Neural crest cell (in vitro differentiated cells): ENCODE data around the gene B4GAT1. TPM values are rescaled to one million over a fixed set of nuclear protein-coding genes. Genes with fewer than 3 reads are reported as not detected.

Experiments
- DNase-seq: peaks from one replicate; pipeline ENCODE4 v3.0.0; 2021; ENCODE audit warnings: low read depth, mixed read lengths, low spot score
- H3K27ac Mint-ChIP-seq: one replicate; pipeline ENCODE4 v1.8.0; 2021; ENCODE audit warnings: mild to moderate bottlenecking, mixed read lengths; ENCODE audit not compliant: unreplicated experiment
- H3K27me3 Mint-ChIP-seq: 2 replicates; pipeline ENCODE4 v1.8.0; 2021; ENCODE audit warnings: low read depth, mild to moderate bottlenecking, mixed read lengths
- H3K36me3 Mint-ChIP-seq: 2 replicates; pipeline ENCODE4 v1.8.0; 2021; ENCODE audit warnings: low read depth, mild to moderate bottlenecking, mixed read lengths
- H3K4me1 Mint-ChIP-seq: 2 replicates; pipeline ENCODE4 v1.8.0; 2021; ENCODE audit warnings: mixed read lengths
- H3K4me3 Mint-ChIP-seq: one replicate; pipeline ENCODE4 v1.8.0; 2021; ENCODE audit warnings: mild to moderate bottlenecking, mixed read lengths
- H3K9me3 Mint-ChIP-seq: 2 replicates; pipeline ENCODE4 v1.8.0; 2021; ENCODE audit warnings: mixed read lengths
- total RNA-seq: library from RNA; stranded (reverse); gene quantifications from 2 replicates; pipeline ENCODE4 v1.2.1, GENCODE V29; 2021
- TF ChIP-seq, protein P1 (sequence below): fragments of 200-600 bp; sonication (generic); conservative IDR thresholded peaks from 2 replicates; pipeline ENCODE4 v1.5.0; 2021; ENCODE audit warnings: antibody characterized with exemption, mild to moderate bottlenecking

B4GAT1 gene
- total RNA-seq, 1 donor from 2014 or later = 43.8 TPM

DNA sequence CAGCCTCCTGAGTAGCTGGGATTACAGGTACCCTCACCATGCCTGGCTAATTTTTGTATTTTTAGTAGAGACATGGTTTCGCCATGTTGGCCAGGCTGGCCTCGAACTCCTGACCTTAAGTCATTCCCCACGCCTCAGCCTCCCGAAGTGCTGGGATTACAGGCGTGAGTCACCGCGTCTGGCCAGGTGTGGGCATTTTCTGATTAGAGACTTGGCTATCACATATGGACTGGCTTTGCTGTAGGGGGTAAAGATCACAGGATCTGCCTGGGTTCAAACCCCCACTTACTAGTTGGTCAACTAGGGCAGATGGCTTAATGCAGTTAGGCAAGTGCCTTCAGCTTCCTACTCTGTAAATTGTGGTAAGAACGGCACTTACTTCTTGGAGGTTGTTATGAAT, 37.1 kb downstream of the B4GAT1 start:
- Mint-ChIP-seq H3K27me3 (peaks cover 5% of the 10 kb centered on the region), H3K4me1 (peaks cover 16% of the 10 kb centered on the region), H3K36me3 (no peaks in the 10 kb centered on the region), H3K9me3 (no peaks in the 10 kb centered on the region), H3K4me3 (no peak overlapping the region), H3K27ac (no peak overlapping the region)
- DNase-seq = no peak
- TF ChIP-seq, protein P1, sequence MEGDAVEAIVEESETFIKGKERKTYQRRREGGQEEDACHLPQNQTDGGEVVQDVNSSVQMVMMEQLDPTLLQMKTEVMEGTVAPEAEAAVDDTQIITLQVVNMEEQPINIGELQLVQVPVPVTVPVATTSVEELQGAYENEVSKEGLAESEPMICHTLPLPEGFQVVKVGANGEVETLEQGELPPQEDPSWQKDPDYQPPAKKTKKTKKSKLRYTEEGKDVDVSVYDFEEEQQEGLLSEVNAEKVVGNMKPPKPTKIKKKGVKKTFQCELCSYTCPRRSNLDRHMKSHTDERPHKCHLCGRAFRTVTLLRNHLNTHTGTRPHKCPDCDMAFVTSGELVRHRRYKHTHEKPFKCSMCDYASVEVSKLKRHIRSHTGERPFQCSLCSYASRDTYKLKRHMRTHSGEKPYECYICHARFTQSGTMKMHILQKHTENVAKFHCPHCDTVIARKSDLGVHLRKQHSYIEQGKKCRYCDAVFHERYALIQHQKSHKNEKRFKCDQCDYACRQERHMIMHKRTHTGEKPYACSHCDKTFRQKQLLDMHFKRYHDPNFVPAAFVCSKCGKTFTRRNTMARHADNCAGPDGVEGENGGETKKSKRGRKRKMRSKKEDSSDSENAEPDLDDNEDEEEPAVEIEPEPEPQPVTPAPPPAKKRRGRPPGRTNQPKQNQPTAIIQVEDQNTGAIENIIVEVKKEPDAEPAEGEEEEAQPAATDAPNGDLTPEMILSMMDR = no peak

DNA sequence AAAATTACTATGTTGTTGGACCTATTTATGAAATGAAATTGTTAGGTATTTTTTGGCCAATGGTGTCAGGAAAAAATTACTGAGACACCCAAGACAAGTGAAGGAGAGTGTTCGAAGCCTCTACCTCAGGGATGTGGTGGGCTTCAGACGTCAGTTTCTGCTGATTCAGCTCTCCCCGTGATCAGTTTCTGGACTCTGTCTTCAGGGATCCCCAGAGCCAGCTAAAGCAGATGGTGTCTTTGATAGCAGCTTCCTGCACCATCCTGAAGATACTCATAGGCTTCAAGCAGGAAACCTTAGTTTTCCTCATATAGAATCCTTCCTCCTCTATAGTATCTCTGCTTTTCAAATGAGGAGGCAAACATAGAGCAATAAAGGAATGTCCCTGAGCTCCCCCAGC, 38.0 kb downstream of the B4GAT1 start:
- Mint-ChIP-seq H3K4me3 (peak overlapping the region; percentile 51), H3K36me3 (no peaks in the 10 kb centered on the region), H3K4me1 (peaks cover 13% of the 10 kb centered on the region), H3K27ac (no peak overlapping the region), H3K27me3 (peaks cover 5% of the 10 kb centered on the region), H3K9me3 (no peaks in the 10 kb centered on the region)
- no peak for DNase-seq
- TF ChIP-seq, protein P1 = no peak

DNA sequence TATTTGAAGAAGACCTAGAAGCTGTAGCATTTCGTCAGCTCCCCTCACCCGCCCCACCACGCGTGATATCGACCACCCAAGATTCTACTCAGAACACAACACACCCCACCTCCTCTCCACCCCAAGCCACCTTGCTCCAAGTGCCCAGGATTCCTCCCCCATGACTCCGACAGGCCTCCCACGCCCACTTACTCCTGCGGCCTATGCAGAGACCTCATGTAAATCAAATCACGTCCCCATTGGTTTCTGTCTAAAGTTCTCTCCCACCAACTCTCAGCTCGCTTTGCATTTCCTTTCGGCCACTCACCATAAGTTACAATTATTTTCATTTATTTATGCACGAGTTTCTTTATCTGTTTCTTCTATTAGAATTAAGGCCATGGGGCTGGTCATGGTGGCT, 44.8 kb downstream of the B4GAT1 start:
- Mint-ChIP-seq H3K4me1 (no peaks in the 10 kb centered on the region), H3K27ac (no peak overlapping the region), H3K4me3 (no peak overlapping the region), H3K27me3 (peaks cover 10% of the 10 kb centered on the region), H3K36me3 (no peaks in the 10 kb centered on the region), H3K9me3 (no peaks in the 10 kb centered on the region)
- TF ChIP-seq, protein P1 = no peak
- no peak for DNase-seq

DNA sequence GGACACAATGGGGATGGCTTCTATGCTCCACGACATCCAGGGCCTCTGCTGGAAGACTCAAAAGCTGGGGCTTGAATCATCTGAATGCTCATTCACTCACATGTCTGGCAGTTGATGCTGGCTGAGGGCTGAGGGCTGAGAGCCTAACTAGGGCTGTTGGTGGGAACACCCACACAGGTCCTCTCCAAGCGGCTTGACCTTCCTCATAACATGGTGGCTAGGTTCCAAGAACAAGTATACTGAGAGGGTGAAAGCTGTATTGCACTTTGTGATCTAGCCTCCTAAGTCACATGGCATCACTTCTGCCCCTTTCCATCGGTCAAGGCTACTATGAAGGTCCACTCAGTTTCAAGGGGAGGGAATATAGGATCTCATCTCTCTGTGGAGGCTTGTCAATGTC, 48.2 kb downstream of the B4GAT1 start:
- H3K4me3 Mint-ChIP-seq = no peak overlapping the region
- peaks cover 22% of the 10 kb centered on the region for H3K27me3 Mint-ChIP-seq
- H3K4me1 Mint-ChIP-seq = no peaks in the 10 kb centered on the region
- H3K27ac Mint-ChIP-seq = no peak overlapping the region
- H3K36me3 Mint-ChIP-seq = no peaks in the 10 kb centered on the region
- TF ChIP-seq, protein P1 = no peak
- H3K9me3 Mint-ChIP-seq = no peaks in the 10 kb centered on the region
- DNase-seq = no peak

DNA sequence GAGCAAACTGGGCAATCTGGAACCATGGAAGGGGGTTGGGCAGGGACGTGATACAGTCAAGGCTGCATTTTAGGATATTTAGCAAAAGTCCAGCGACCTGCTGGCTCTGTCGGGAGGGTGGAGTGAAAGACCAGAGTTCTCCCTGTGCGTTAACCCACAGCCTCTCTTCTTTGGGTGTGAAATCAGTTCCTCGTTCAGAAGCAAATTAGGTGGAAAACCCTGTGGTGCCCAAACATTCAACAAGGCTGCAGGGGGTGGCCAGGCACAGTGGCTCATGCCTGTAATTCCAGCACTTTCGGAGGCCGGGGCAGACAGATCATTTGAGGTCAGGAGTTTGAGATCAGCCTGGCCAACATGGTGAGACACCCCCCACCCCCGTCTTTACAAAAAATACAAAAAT, 49.8 kb downstream of the B4GAT1 start:
- Mint-ChIP-seq H3K9me3 (no peaks in the 10 kb centered on the region), H3K27ac (no peak overlapping the region), H3K4me1 (peaks cover 4% of the 10 kb centered on the region), H3K4me3 (no peak overlapping the region), H3K27me3 (peaks cover 37% of the 10 kb centered on the region), H3K36me3 (no peaks in the 10 kb centered on the region)
- TF ChIP-seq, protein P1 = no peak
- no peak for DNase-seq

Other genes with a start within 250 kb of the B4GAT1 start
- 64.5 and 70.8 TPM in 2 replicates for gene KLC2, start 89.9 kb downstream of the B4GAT1 start, total RNA-seq
- 114 and 116 TPM in 2 replicates for gene RAB1B, start 79.0 kb downstream of the B4GAT1 start, total RNA-seq
- gene CNIH2, start 69.5 kb downstream of the B4GAT1 start, total RNA-seq = 44.6 and 46.0 TPM in 2 replicates
- gene YIF1A, start 58.5 kb downstream of the B4GAT1 start, total RNA-seq = 59.4 and 60.9 TPM in 2 replicates
- gene TMEM151A, start 55.7 kb downstream of the B4GAT1 start, total RNA-seq = 0.57 and 1.0 TPM in 2 replicates
- gene CD248, start 30.6 kb downstream of the B4GAT1 start, total RNA-seq = 4.2 and 4.8 TPM in 2 replicates
- gene RIN1, start 11.2 kb downstream of the B4GAT1 start, total RNA-seq = 3.7 and 4.3 TPM in 2 replicates
- gene BRMS1, start 2.5 kb downstream of the B4GAT1 start, total RNA-seq = 40.2 and 49.0 TPM in 2 replicates
- 38.7 and 39.5 TPM in 2 replicates for gene SLC29A2, start 24.1 kb upstream of the B4GAT1 start, total RNA-seq
- 0.14 and 0.63 TPM in 2 replicates for gene NPAS4, start 73.4 kb upstream of the B4GAT1 start, total RNA-seq
- 91.4 and 92.7 TPM in 2 replicates for gene MRPL11, start 91.2 kb upstream of the B4GAT1 start, total RNA-seq
- 13.3 and 13.6 TPM in 2 replicates for gene PELI3, start 119.3 kb upstream of the B4GAT1 start, total RNA-seq
- gene DPP3, start 132.8 kb upstream of the B4GAT1 start, total RNA-seq = 66.8 and 68.9 TPM in 2 replicates
- gene BBS1, start 163.0 kb upstream of the B4GAT1 start, total RNA-seq = 54.7 and 56.1 TPM in 2 replicates
- 7.3 and 7.7 TPM in 2 replicates for gene ZDHHC24, start 198.4 kb upstream of the B4GAT1 start, total RNA-seq
- gene ACTN3, start 199.3 kb upstream of the B4GAT1 start, total RNA-seq = 0.16 and 0.35 TPM in 2 replicates
- gene CTSF, start 221.0 kb upstream of the B4GAT1 start, total RNA-seq = not detected in 2 replicates
- gene CCDC87, start 245.4 kb upstream of the B4GAT1 start, total RNA-seq = 0.93 and 1.1 TPM in 2 replicates
- gene CCS, start 245.6 kb upstream of the B4GAT1 start, total RNA-seq = 47.2 and 49.8 TPM in 2 replicates